ENCODE measurements around the gene EDC3. TPM values are rescaled to one million over a fixed set of nuclear protein-coding genes. Genes with fewer than 3 reads are reported as not detected.
A peak's percentile ranks its signal among the peaks of the same experiment; 100 is the strongest.

The EDC3 gene
- total and polyA plus RNA-seq, 2 of the 4 experiments (the other 2 are of a cell fraction): 16.8 to 38.0 TPM

DNA sequence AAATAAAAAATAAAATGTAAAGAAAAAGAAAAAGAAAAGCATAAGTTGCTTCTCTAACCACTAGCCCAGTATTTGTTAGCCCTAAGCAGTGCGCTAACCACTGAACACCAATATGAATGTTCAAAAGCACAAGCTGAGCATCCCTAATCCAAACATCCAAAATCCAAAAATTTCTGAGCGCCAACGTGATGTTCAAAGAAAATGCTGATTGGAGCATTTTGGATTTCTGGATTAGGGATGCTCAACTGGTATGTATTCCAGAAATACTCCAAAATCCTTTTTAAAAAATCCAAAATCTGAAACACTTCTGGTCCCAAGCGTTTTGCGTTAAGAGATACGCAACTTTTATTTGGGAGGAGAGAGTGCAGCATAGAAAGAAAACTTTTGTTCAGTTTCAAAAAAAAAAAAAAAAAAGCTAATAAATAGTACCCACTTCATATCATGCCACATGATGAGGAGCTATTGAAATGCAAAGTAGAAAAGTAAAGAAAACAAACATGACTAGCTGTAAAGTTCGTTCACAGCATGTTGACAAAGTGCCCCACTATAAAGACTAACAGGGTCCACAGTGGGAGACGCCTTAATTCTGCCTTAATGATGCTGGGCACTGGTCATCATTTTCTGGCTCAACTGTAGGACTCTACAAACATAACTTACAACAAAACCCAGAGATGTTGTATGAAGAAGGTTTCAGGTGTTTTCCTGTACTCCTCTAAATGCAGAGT lies 32.4 kb downstream of the EDC3 start:
- no peak overlapping the region for H3K56ac ChIP-seq (ENCODE audit: extremely low read depth, insufficient read depth, low read length)
- no TSS peak for BruUV-seq (replicated peaks)
- H2BK120ac ChIP-seq (ENCODE audit: low read depth, low read length): no peak overlapping the region
- H3K36me3 ChIP-seq (ENCODE audit: control insufficient read depth, insufficient read depth, low read length): peaks cover 1% of the 10 kb centered on the region; the same call in 1 of the 2 replicates
- no peak overlapping the region for H3K27ac ChIP-seq (ENCODE audit: insufficient read depth, low read length)
- no peak overlapping the region for H3K4me3 ChIP-seq (ENCODE audit: insufficient read depth, low read depth, low read length)
- TF ChIP-seq MAFK (IDR thresholded peaks at IDR 0.05; ENCODE audit: low read depth, low read length) (peak; percentile 45), RAD21 (IDR thresholded peaks at IDR 0.05; ENCODE audit: low read length) (no peak)
- H2AFZ ChIP-seq (replicated peaks; ENCODE audit: low read length, poor library complexity): no peak overlapping the region
- ChIA-PET CTCF (interaction anchor here (0.6 kb wide), 2 partner anchors 105 to 238 kb away, joined by 3 read pairs; no protein-coding TSS in a partner anchor), POLR2A (ENCODE audit: unreplicated experiment) (interaction anchor here (0.6 kb wide), 1 partner anchor 1673 kb away, joined by 5 read pairs; the partner anchor contains the start of gene ISL2)
- no peak overlapping the region for H4K8ac ChIP-seq (ENCODE audit: low read depth in 2 of 2, low read length in 2 of 2)
- H3K18ac ChIP-seq (ENCODE audit: low read depth, low read length): no peak overlapping the region
- H2BK15ac ChIP-seq (ENCODE audit: low read depth, low read length): no peak overlapping the region
- H4K5ac ChIP-seq (ENCODE audit: low read depth, low read length): no peak overlapping the region
- no peak for DNase-seq
- dilution Hi-C loops (cut with HindIII; ENCODE audit: low sequenced_read_pairs, unreplicated experiment) (no loop called here), in situ Hi-C loops (cut with MboI; ENCODE audit: low sequenced_read_pairs) (no loop called here), intact Hi-C loops (cut with micrococcal nuclease) (no loop called here)
- no peak overlapping the region for H2BK5ac ChIP-seq (ENCODE audit: low read depth, low read length, poor library complexity, severe bottlenecking)
- no peaks in the 10 kb centered on the region for H3K27me3 ChIP-seq (ENCODE audit: control insufficient read depth, insufficient read depth, low read length)
- H2AK9ac ChIP-seq (replicated peaks; ENCODE audit: low read depth, low read length, poor library complexity): no peak overlapping the region
- no peak overlapping the region for H4K91ac ChIP-seq (ENCODE audit: insufficient read depth, low read depth, low read length)
- H2AK5ac ChIP-seq (ENCODE audit: low read depth, low read length): no peak overlapping the region
- ATAC-seq (ENCODE audit: low read depth): no peak
- H3K4ac ChIP-seq (ENCODE audit: low read depth, low read length): no peak overlapping the region
- no peak overlapping the region for H3K4me2 ChIP-seq (ENCODE audit: low read depth, low read length)
- H4K20me1 ChIP-seq (ENCODE audit: insufficient read depth, low read length): peaks cover 43% of the 10 kb centered on the region
- WGBS, 2 experiments (ENCODE audit: extremely low coverage in 2 of 2, insufficient read length in 1 of 2): no CpG with 5 or more reads among the region's 8 CpGs
- peaks cover 6% of the 10 kb centered on the region for H3K4me1 ChIP-seq (ENCODE audit: control insufficient read depth, insufficient read depth, low read length)
- H3K14ac ChIP-seq (replicated peaks; ENCODE audit: low read depth, low read length): no peak overlapping the region
- peaks cover 22 to 53% of the 10 kb centered on the region in 2 experiments for H3K79me1 ChIP-seq (ENCODE audit: low read depth in 1 of 2, low read length in 2 of 2)
- H3K23ac ChIP-seq (ENCODE audit: low read depth, low read length): no peak overlapping the region
- H3K9me1 ChIP-seq (ENCODE audit: insufficient read depth, low read length): peaks cover 10% of the 10 kb centered on the region
- H3K9ac ChIP-seq (ENCODE audit: low read depth, low read length): no peak overlapping the region
- no peak overlapping the region for H2BK20ac ChIP-seq (ENCODE audit: low read depth, low read length)
- no peaks in the 10 kb centered on the region for H3K9me3 ChIP-seq (ENCODE audit: control insufficient read depth, insufficient read depth, low read length)

All from IMR-90 (cell line).